Middle frontal gyrus (tissue), 1 donor: ENCODE data around the gene NRK.
"Not testable (repeated sequence)": the region's sequence is repeated elsewhere in the genome, so short reads cannot be mapped to it uniquely, and the experiment has no call there.

Source experiments
- DNase-seq: peaks from one replicate; pipeline ENCODE4 v3.0.0-alpha.2; 2015; ENCODE audit warnings: low spot score; ENCODE audit errors: extremely low spot score

NRK gene, protein sequence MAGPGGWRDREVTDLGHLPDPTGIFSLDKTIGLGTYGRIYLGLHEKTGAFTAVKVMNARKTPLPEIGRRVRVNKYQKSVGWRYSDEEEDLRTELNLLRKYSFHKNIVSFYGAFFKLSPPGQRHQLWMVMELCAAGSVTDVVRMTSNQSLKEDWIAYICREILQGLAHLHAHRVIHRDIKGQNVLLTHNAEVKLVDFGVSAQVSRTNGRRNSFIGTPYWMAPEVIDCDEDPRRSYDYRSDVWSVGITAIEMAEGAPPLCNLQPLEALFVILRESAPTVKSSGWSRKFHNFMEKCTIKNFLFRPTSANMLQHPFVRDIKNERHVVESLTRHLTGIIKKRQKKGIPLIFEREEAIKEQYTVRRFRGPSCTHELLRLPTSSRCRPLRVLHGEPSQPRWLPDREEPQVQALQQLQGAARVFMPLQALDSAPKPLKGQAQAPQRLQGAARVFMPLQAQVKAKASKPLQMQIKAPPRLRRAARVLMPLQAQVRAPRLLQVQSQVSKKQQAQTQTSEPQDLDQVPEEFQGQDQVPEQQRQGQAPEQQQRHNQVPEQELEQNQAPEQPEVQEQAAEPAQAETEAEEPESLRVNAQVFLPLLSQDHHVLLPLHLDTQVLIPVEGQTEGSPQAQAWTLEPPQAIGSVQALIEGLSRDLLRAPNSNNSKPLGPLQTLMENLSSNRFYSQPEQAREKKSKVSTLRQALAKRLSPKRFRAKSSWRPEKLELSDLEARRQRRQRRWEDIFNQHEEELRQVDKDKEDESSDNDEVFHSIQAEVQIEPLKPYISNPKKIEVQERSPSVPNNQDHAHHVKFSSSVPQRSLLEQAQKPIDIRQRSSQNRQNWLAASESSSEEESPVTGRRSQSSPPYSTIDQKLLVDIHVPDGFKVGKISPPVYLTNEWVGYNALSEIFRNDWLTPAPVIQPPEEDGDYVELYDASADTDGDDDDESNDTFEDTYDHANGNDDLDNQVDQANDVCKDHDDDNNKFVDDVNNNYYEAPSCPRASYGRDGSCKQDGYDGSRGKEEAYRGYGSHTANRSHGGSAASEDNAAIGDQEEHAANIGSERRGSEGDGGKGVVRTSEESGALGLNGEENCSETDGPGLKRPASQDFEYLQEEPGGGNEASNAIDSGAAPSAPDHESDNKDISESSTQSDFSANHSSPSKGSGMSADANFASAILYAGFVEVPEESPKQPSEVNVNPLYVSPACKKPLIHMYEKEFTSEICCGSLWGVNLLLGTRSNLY (N-terminal part only)

DNA sequence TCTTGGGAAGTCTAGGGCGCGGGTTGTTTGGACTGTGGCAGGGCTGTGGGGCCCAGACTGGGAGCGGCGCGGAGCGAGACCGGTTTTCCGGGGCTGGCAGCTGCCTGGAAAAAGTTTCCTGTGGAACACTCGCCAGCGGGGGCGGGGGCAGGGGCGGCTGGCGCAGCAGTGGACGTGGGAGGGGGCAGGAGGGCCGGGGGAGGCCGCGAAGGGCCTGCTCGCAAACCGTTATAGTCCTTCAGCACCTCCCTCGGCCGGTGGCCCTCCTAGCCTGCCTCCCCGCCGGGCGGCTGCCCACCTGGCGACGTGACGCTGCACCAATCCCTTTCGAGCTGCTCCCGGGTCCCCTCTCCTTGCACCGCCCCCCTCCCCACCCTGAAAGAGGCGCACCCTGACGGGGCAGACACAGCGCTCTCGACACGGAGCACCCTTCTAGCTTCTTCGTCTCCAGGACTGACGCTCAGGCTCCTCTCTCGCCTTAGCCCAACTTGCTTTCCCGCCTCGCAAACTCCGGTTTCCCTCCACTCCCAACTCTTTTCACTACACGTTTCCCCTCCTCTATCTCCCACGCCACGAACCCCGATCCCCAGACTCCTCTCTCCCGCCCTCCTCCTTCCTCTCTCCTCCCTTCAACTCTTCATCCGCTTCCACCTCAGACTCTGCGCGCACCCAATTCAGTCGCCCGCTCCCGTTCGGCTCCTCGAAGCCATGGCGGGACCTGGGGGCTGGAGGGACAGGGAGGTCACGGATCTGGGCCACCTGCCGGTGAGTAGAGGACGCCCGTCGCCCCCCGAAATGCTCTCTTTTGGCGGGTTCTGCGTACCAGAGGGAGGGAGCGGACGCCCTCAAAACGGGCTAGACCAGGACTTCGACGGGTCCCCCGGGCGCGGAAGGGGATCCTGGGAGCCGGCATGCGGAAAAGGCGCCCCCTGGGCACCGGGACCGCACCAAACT lies at the start of gene NRK:
Gene NRK, plus strand, starts transcription at position 402 of the 954 bp plus-strand sequence. Its CDS starts 307 bp downstream, at position 709.
- no peak for DNase-seq

DNA sequence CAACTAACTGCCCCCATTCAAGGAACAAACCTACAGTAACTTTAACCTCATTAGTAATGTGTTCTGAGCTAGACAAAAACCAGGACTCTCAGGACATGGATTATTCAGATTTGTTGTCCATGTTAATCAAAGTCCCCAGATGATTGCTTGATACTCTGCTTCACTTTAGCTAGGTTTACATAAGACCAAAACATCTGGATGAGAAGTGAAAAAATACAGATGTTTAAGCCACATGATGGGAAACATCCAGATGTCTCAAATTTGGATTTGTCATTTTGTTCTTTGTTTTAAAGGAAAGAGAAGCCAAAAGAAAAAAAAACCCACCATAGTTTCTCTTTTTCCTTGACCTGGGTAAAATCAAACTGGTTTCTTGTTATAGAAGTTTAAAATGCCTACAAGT lies 48.5 kb upstream of the NRK start:
- DNase-seq: no peak

DNA sequence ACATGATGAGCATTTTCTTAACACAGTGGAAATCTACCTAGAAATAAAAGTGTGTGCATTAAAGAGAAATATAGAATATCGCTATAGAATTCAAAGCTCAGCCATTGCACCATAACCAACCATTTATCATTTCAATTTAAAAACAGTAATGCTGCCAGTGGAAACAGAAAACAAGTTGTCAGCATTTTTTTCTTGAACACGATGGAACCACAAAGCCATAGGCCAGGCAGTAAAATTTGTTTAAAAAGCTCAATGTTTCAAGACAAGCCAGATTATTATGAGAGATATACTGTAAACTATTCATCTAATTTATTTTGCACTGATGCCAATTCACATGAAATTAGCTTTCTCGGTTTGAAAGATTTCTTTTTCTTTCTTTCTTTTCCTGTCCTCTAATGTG lies 46.7 kb upstream of the NRK start:
- no peak for DNase-seq

DNA sequence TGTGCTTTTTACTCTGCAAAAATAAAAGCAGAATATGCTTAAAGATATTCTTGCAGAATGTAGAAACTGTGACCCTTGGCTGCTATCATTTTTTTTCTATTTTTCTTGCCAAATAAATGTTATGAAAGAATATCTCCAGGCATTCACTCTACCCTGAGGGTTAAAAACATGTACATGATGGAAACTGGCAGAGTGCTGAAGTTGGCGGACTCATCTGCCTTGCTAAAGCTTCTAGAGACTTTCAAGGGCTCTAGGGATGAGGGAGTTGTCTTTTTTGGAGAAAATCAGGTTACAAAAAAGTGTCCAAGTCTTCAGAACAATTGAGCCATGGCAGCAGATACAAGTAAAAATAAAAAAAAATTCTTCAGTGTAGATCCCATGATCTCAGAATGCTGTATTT lies 40.5 kb upstream of the NRK start:
- DNase-seq: no peak

DNA sequence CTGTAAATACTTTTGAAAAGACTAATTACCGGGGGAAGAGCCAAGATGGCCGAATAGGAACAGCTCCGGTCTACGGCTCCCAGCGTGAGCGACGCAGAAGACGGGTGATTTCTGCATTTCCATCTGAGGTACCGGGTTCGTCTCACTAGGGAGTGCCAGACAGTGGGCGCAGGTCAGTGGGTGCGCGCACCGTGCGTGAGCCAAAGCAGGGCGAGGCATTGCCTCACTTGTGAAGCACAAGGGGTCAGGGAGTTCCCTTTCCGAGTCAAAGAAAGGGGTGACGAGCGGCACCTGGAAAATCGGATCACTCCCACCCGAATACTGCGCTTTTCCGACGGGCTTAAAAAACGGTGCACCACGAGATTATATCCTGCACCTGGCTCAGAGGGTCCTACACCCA lies 25.5 kb upstream of the NRK start:
- DNase-seq: not testable (repeated sequence)

DNA sequence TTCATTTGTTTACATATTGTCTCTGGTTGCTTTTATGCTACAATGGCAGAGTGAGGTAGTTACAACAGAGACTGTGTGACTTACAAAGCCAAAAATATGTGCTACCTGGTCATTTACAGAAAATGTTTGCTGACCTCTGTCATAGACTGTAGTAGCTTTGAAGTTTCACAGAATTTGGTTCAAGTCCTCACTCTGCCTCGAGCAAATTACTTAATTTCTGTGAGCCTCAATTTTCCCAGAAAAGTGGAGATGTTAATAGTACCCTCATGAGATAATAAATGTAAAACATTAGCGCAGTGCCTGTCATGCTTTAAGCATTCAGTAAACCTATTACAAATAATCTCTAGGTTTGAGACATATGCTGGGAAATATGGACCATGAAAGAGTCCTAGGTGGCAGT lies 18.4 kb upstream of the NRK start:
- DNase-seq: no peak

DNA sequence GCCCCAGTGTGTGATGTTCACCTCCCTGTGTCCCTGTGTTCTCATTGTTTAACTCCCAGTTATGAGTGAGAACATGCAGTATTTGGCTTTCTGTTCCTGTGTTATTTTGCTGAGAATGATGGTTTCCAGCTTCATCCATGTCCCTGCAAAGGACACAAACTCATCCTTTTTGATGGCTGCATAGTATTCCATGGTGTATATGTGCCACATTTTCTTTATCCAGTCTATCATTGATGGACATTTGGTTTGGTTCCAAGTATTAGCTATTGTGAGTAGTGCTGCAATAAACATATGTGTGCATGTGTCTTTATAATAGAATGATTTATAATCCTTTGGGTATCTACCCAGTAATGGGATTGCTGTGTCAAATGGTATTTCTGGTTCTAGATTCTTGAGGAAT lies 16.7 kb upstream of the NRK start:
- not testable (repeated sequence) for DNase-seq

DNA sequence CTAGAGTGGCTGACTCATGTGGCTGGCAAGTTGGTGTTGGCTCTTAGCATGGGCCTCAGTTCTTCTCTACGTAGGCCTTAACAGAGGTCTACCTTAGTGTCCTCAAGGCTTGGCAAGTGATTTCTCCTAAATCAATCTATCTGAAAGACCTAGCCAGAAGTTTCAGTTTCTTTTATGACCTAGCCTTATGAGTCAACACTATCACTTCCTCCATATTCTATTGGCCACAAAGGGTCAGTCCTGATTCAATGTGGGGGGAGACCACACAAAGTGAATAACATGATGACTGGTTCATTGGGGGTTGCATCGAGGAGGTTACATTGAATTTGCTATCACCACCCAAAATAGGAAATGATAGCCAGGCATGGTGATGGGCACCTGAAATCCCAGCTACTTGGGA lies 5.8 kb upstream of the NRK start:
- DNase-seq: no peak

DNA sequence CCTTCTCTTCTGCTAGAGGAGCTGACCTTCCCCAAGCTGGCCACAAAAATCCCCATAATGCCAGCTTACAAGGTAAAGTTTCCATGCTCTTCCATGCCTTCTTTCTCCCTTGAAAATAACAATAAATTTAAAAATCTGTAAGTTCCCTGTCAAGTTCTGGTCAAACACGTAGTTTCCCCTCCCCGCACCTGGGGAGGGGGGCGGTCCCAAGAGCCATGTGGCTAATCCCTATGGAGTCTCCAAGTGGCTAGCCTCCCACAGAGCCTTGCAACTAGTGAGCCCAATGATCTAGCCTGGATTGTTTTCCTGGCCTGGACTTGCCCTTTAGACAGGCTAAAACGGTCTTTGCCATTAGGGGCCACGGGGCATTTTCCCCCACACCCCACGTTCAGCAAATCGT lies 2.1 kb upstream of the NRK start:
- no peak for DNase-seq

DNA sequence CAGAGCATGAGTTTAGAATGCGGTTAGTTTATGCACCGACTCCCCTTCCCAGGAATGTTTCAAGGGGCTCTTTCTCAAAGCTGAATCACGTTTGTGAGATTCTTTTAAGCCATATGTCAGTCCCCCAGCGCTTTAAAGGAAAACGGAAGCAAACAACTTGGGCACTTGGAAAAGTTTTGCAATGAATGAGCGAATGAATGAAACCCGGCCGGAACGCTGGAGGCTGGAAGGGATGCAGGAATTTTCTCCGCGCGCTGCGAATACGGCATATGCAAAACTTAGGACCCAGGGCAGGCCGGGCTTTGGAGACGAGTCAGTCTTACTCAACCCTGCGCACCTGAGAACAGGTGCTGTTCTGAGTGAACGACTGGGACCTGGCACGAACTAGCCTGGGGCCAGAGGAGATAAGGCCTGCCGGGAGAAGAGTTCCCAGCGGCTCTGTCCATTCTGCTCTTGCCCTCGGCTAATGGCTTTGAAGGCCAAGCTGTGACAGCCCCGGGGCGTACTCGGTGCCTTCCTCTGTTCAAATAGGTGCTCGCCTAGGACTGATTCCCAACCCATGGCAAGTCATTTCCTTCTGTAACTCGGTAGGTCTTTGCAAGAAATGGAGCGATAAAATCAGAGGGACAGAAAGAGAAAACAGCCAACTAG lies 743 bp upstream of the NRK start:
- no peak for DNase-seq

DNA sequence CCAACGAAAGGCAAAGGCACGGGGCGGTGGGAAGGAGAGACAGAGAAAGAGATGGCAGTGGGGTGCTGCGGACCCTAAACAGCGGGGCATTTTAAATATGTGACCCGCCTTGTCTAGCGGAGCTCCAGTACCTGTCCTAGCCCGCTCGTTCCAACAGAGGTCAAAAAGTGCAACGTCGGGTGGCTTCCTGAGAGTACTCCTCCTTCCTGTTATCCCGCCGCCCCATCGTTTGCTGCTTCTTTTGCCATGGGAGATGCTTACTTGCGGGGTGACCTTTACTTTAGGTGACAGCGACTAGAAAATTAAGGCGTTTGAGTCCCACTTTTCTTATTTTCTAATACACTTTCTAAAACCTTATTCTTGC lies 735 bp downstream of the NRK start:
- no peak for DNase-seq

DNA sequence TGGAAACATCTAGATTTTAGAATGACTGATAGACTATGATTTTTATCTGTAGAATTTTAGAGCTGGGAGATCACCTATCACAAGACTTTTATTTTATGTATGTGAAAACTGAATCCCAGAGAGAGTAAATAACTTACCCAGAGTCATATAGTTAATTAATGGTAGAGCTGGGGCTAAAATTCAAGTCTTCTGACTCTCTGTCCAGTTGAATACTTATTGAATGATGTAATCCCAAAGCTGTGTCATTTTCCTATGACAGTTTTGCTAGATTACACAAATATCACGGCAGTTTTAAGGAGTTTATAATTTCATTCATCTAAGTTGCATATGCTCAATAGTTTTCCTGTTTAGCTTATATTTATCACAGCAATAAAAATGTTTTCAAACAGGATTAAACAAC lies 6.7 kb downstream of the NRK start:
- no peak for DNase-seq

DNA sequence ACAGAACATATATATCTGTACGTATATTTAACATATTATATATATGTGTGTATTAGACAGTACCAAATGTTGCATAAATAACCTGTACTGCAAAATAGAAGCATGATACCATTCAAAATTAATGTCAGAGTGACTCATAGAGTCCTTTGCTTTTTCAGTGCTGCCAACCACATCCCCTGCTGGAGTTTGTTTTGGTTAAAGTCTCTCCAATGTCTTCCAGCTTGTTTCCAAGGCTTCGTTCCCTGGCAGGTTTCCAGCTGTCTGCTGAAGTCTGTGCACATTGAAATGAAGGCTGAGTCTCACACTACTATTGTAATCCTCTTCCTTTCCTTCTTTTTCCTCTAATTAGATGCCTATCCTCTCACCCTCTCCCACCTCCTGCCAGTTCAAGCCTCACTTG lies 14.9 kb downstream of the NRK start:
- no peak for DNase-seq

DNA sequence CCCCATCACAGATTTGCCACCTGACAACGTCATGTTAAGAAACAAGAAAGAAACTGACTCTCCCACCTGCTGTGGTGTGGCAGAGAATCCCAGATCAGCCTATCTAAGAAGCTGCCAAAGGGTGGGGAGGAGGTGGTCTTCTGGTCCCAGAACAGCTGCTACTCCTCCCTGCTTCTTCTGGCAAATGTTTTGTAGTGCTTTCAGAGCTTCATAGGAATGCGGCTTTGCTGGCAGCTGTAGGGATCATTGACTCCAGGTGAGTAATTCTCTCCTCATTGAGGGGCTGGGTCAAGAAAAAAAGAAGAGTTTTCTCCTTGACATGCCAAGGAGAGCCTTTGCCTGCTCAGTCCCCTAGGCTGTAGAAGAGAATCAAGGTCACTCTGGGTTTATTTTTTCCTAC lies 23.3 kb downstream of the NRK start:
- no peak for DNase-seq

DNA sequence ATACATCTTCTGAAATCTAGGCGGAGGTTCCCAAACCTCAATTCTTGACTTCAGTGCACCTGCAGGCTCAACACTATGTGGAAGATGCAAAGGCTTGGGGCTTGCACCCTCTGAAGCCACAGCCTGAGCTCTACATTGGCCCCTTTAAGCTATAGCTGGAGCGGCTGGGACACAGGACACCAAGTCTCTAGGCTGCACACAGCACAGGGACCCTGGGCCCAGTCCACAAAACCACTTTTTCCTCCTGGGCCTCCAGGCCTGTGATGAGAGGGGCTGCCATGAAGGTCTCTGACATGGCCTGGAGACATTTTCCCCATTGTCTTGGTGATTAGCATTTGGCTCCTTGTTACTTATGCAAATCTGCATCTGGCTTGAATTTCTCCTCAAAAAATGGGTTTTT lies 27.8 kb downstream of the NRK start:
- not testable (repeated sequence) for DNase-seq

DNA sequence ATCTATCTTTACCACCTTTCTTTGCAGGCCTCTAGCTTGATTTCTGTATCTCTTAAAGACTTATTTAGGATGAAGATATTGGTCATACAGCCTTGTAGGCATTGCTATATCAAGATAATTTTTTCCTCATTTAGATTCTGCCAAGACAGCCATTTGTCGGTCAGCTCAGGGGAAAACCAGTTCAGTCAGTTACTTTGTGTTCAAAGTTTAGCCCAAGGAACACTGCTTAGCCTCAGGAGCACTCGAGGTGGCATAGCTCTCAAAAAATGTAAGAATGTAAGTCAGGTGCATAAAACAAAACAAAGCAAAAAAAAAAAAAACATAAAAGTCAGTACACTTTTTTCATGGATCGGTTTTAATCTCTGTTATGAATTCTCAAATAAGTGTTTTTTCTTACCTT lies 43.4 kb downstream of the NRK start:
- no peak for DNase-seq

DNA sequence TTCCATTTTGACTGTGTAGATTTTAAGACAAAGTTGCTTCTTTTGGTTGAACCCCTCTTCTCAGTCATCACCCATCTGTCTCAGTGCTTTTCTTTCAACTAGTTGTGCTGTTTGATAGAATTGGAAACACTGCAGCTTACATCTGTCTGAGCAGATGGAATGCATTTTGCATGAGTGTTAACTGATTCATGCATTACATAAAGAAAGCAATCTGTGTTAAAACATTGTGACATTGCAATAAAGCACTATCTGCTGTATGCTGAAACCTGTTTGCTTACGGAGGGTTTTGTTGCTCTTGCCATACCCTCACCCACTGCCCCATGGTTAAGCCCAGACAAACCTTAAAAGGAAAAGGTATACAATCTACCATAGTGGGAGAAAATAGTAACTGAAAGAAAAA lies 47.4 kb downstream of the NRK start:
- no peak for DNase-seq

DNA sequence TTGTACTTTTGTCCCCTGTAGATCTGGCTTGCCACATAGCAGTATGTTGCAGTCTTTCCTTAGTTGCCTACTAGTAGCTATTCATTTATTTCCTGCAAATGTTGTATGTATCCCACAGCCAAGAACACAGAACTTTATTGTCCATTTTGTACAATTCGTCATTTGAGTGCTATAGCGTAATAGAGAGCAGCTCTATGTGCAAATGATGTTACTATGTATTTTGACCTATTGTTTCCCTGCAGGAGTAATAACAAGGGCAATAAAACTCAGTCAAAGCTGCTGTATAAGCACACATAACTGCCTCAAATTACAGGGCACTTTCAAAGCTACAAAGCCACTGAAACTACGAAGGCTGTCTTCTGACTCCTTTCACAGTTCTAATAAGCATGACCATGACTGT lies 48.1 kb downstream of the NRK start:
- DNase-seq: no peak

DNA sequence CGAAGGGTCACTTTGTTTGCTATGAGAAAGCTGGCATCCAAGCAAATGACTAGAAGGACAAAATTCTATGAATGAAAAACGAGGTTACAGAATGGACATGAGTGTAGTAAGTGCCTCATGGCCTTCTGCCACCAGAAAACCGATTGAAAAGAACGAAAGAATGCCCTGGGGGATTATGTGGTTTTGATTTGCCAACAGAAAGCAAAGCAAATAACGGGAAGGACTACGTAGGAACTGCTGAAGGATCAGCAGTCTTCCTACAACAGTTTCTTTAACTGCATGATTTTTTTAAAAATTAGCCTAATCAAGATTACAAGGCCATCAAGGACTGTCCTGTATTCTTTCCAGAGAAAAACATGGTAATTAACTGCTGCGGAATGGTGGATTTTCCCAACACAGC lies 50.6 kb downstream of the NRK start:
- no peak for DNase-seq

DNA sequence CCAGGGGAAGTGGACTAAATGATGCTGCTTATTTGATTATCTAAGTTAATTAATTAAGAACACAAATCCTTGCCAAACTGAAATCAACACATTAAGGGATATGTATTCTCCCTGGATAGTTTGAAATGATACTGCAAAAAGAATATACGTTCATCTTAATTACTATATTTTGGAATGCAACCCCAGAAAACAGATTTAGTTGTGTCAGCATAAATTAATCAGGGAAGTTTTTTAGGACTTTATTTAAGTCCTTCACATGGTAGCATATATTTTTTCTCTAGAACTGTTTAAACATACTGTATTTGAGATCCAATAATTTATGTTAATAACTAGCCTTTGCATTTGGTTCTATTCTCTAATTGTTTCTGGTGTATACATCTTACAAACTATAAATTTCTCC lies 52.5 kb downstream of the NRK start:
- no peak for DNase-seq
